ENCODE measurements around the gene COPS3. TPM values are rescaled to one million over a fixed set of nuclear protein-coding genes. Genes with fewer than 3 reads are reported as not detected.

COPS3 gene
- total and polyA plus RNA-seq, 2 of the 8 experiments (the other 6 are each of a cell fraction or from before 2014, with no cell fraction given): 82.9 to 110 TPM

- Histone ChIP-seq H2AFZ (ENCODE audit: low read length) (peak within 1 kb of the TSS; percentile 100), H2BK120ac (replicated peaks; ENCODE audit: low read depth, low read length) (peak within 1 kb of the TSS; percentile 96), H3K4me1 (replicated peaks in 1 of 4; ENCODE audit: control insufficient read depth in 3 of 4, insufficient read depth in 4 of 4, low read length in 3 of 4) (peaks cover 0 to 6% (median under 1%) of the 10 kb centered on the region in 4 experiments; a peak in 4 of 7 replicates), H2AK5ac (ENCODE audit: low read depth, low read length) (no peak within 1 kb of the TSS), H2BK15ac (ENCODE audit: low read length) (no peak within 1 kb of the TSS), H3K23ac (ENCODE audit: insufficient read length) (no peak within 1 kb of the TSS), H3K14ac (ENCODE audit: insufficient read length) (no peak within 1 kb of the TSS), H3K9ac (replicated peaks in 1 of 4; ENCODE audit: extremely low read depth in 1 of 4, low read depth in 3 of 4, low read length in 3 of 4) (peak within 1 kb of the TSS; percentile 42 to 86 (median 61)), H4K5ac (ENCODE audit: insufficient read length, low read depth, low read length) (peak within 1 kb of the TSS; percentile 53), H3K23me2 (ENCODE audit: low read depth, low read length) (peaks cover 11% of the 10 kb centered on the region), H3K79me1 (ENCODE audit: low read depth, low read length) (no peaks in the 10 kb centered on the region), H4K20me1 (replicated peaks in 1 of 2; ENCODE audit: control insufficient read depth in 1 of 2, insufficient read depth in 2 of 2, low read length in 2 of 2) (no peaks in the 10 kb centered on the region), H3K27me3 (replicated peaks in 1 of 4; ENCODE audit: control insufficient read depth in 3 of 4, extremely low read depth in 1 of 4, insufficient read depth in 3 of 4, low read length in 3 of 4) (peaks cover 0 to 10% (median 8%) of the 10 kb centered on the region in 4 experiments; a peak in 5 of 7 replicates), H4K91ac (replicated peaks; ENCODE audit: insufficient read length, low read length) (peak within 1 kb of the TSS; percentile 96), H3K56ac (replicated peaks; ENCODE audit: insufficient read length, low read depth, low read length) (no peak within 1 kb of the TSS), H4K8ac (ENCODE audit: extremely low read depth, insufficient read depth, low read length) (peak within 1 kb of the TSS; percentile 41), H3K4me3 (ENCODE audit: extremely low read depth in 1 of 4, insufficient read depth in 2 of 4, low read depth in 3 of 4, low read length in 4 of 4) (peak within 1 kb of the TSS; percentile 61 to 75 (median 69)), H3K36me3 (ENCODE audit: control insufficient read depth in 2 of 4, insufficient read depth in 4 of 4, low read length in 3 of 4) (no peaks in the 10 kb centered on the region), H3K4ac (replicated peaks; ENCODE audit: insufficient read length, low read depth, low read length) (peak within 1 kb of the TSS; percentile 19), H2BK5ac (ENCODE audit: low read depth, low read length) (peak within 1 kb of the TSS; percentile 63; the same call in 1 of the 2 replicates), H2BK20ac (ENCODE audit: low read length) (no peak within 1 kb of the TSS), H3K79me2 (ENCODE audit: control insufficient read depth in 1 of 2, insufficient read depth in 2 of 2, low read length in 2 of 2) (no peaks in the 10 kb centered on the region), H3K18ac (ENCODE audit: extremely low read depth, low read length) (peak within 1 kb of the TSS; percentile 71), H2BK12ac (ENCODE audit: low read depth, low read length) (peak within 1 kb of the TSS; percentile 82; the same call in 1 of the 2 replicates), H3K9me3 (ENCODE audit: insufficient read depth in 2 of 2, low read depth in 1 of 2, low read length in 1 of 2) (no peaks in the 10 kb centered on the region), H3K4me2 (ENCODE audit: insufficient read depth in 1 of 2, low read depth in 2 of 2, low read length in 2 of 2) (peak within 1 kb of the TSS; percentile 96 to 99), H3K27ac (ENCODE audit: low read depth, low read length) (peak within 1 kb of the TSS; percentile 40; the same call in 1 of the 2 replicates)
- DNase-seq (ENCODE audit: low read depth in 1 of 2, low spot score in 2 of 2) (peak in 1 of 2 experiments; percentile 86), FAIRE-seq (no peak)
- POLR2A ChIA-PET (ENCODE audit: partially characterized antibody): no interaction called here
- CTCF ChIA-PET (ENCODE audit: partially characterized antibody): interaction anchor here (1.4 kb wide), 1 partner anchor 33 kb away, joined by 6 read pairs; no protein-coding TSS in a partner anchor
- WGBS, 2 experiments (ENCODE audit: extremely low coverage in 1 of 2, insufficient coverage in 1 of 2, insufficient read length in 1 of 2, insufficient replicate concordance in 2 of 2, low coverage in 1 of 2, low lambda C conversion rate in 2 of 2, missing lambda C conversion rate in 1 of 2): 5% methylated on average over 18 of the region's 107 CpGs; no CpG with 5 or more reads in 1 of the 2 experiments
- TF ChIP-seq CTBP2 (IDR thresholded peaks at IDR 0.05; ENCODE audit: borderline replicate concordance, insufficient read depth, insufficient read length, low read length): no peak
- TF ChIP-seq SUZ12 (IDR thresholded peaks at IDR 0.05; ENCODE audit: low read length): 0 out of 2 replicates have a peak, but pooled peaks have one; percentile 24
- peak; percentile 82 for TF ChIP-seq PHF8 (conservative IDR thresholded peaks at IDR 0.05; ENCODE audit: low read depth, low read length)
- no peak for TF ChIP-seq KDM5A (IDR thresholded peaks at IDR 0.05; ENCODE audit: low read length)
- TF ChIP-seq TCF12 (IDR thresholded peaks at IDR 0.05; ENCODE audit: low read depth, low read length): no peak
- 0 out of 2 replicates have a peak, but pooled peaks have one; percentile 41 for TF ChIP-seq GABPA (IDR thresholded peaks at IDR 0.05; ENCODE audit: borderline replicate concordance, insufficient read depth, low read length)
- TF ChIP-seq TBP (IDR thresholded peaks at IDR 0.05; ENCODE audit: low read depth, low read length): no peak
- no peak for TF ChIP-seq RXRA (IDR thresholded peaks at IDR 0.05; ENCODE audit: insufficient read depth, low read depth, low read length)
- peak; percentile 26 for TF ChIP-seq ASH2L (IDR thresholded peaks at IDR 0.05; ENCODE audit: low read length)
- no peak for TF ChIP-seq CHD2 (IDR thresholded peaks at IDR 0.05; ENCODE audit: low read length)
- no peak for TF ChIP-seq HDAC6 (IDR thresholded peaks at IDR 0.05; ENCODE audit: low read depth, low read length)
Observed at GRCh38 chr17:17303010-17303846, 22.2 kb upstream of the COPS3 start, which contains the start of gene NT5M. NT5M (plus strand) TSS chr17:17303373; CDS start chr17:17303551, 178 bp downstream.
